ENCODE results near the gene LARGE1.
A peak's percentile ranks its signal among the peaks of the same experiment; 100 is the strongest.

The LARGE1 gene

DNA sequence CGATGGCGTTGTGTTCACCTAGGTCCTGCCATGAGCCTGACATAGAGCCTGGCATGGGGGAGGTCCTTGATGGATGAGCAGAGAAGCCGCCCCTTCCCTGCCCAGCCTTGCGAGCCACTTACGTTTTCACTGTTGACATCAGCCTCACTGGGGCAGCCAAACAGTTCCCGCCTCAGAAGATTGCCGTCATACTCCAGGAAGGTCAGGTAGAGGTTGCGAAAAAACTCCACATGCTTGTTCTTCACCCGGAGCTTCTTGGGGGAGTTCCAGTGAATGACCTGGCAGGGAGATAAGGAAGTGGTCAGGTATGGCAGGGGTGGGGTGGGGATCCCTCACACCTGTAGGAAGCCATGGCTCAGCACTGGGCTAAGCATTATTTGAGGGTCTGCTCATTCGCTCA, 582.8 kb downstream of the LARGE1 start:
- DNase-seq = no peak

DNA sequence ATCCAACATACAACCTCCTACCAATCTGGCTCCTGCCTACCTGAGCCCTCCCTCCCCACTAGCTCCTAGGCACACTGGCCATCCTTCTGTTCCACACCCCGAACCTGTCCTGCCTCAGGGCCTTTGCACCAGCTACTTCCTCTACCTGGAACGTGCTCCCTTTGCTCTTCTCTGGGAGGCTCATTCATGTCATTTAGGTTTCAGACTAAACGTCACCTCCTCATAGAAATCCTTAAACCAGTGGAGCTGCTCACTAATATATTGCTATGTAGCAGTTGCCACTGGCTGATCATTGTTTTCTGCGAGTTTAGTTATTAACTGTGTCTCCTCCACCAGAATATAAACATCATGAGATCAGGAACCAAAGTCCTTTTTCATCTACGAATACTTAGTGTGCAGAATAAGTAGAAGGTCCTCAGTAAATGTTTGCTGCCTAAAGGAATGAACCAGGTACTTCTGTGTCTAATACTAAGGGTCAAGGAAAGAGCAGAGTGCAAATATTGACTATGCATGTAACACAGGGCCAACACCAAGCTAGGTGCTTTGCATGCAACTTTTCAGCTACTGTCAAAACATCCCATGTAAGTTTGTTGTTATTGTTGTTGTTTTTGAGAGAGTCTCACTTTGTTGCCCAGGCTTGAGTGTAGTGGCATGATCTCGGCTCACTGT, 584.5 kb downstream of the LARGE1 start:
- no peak for DNase-seq

DNA sequence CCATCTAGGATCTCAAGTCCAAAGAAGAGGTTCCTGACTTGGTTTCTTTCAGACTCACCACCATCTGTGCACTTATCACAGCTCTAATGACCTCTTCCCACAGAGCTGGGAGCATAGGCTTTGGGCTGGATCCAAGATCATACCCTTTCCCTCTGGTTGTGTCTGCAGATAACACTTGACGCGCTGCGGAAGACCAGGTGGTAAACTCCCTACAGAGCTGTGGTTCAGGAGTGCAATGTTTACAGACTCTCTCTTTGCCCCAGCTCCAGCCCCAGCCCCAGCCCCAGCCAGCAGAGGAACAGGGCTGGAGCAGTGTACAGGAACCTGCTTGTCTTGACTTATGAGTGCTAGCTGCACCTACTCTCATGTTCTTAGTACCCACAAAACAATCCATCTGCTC, 587.7 kb downstream of the LARGE1 start:
- DNase-seq = no peak

DNA sequence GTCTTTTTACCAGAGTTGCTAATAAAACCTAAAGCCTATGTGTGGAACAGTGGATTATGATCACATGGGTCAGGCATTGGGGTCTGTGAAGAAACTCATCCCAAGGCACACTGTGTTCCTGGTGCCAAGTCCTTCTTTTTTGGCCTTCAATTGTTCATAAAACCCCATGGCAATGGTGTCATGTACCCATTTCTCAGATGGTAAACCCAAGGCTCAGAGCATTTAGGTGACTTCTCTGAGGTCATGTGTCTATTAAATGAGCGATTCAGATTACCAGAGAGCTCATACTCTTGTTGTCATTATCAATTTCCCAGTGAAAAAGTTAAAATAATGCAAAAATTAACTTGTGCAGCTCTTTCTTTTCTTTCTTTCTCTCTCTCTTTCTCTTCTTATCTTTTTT, 589.3 kb downstream of the LARGE1 start:
- DNase-seq = no peak

DNA sequence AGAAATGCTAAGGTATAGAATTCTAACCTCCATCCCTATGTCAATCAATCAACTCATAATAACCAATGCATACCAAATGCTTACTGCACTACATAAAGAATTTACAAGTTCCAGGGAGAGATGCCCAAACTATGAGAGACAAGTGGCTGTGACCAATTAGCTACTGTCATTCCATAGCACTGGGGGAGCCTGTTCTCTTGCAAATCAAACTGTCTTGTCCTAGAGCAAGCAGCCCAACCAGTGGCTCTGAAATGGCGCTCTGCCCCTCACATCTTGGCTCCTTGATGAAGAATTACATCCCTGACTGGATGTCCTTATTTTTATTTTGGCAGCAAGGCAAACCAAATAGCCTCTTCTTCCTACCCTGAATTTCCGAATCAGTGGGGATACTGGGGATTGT, 589.7 kb downstream of the LARGE1 start:
- no peak for DNase-seq

DNA sequence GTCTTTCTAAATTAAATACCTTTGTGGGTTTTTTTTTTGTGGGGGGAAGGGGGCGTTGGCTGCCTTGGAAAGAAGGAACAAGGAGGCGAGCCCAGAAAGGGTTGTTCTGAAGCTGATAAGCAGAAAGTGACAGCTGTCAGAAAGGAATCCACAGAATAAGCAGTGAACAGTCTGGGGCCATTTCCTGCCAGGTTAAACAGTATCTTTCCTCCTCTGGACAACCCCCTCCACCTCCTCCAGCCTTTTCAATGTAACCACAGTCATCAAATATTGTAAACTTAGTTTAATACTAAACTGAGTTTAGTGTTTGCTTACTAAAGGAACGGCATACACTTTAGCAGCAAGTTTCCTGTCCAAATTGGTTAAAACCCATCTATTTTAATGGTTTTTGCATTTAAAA, 590.9 kb downstream of the LARGE1 start:
- no peak for DNase-seq

DNA sequence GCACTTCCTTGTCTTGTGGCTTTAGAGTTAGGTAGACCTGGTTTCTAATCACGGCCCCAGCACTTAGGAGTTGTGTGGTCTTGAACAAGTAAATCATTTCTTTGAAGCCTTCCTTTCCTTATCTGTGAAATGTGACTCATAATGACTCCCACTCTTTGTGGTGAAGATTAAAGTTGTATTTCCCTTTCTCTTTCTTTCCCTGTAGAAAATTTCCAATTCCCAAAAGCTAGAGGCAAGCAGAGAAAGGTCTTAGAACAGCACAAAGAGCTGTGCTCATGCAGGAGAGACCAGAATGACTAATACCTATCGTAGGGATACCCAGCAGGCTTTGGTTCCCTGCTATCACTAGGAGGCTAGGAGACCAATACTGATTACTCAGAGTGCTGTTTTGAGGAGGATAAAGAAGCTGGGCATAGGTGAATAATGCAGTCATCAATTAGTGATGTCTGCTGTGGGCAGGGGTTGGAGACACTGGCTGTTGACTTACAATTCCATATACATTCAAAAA, 591.4 kb downstream of the LARGE1 start:
- no peak for DNase-seq

DNA sequence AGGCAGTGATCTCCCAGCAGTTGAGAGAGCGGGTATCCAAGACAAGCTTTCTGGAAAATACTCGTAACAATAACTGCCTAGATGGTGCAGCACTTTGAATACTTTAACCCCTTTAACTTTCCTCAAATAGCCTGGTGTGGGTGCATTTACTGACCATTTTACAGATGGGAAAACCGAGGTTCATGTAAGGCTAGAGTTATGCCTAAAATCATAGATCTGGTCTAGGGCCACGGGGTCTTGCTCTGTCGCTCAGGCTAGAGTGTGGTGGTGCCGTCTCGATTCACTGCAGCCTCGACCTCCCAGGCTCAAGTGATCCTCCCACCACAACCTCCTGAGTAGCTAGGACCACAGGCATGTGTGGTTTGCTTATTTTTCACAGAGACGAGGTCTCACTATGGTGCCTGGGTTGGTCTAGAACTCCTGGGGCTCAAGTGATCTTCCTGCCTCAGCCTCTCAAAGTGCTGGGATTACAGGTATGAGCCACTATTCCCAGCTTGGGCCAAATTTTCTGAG, 592.9 kb downstream of the LARGE1 start:
- no peak for DNase-seq

DNA sequence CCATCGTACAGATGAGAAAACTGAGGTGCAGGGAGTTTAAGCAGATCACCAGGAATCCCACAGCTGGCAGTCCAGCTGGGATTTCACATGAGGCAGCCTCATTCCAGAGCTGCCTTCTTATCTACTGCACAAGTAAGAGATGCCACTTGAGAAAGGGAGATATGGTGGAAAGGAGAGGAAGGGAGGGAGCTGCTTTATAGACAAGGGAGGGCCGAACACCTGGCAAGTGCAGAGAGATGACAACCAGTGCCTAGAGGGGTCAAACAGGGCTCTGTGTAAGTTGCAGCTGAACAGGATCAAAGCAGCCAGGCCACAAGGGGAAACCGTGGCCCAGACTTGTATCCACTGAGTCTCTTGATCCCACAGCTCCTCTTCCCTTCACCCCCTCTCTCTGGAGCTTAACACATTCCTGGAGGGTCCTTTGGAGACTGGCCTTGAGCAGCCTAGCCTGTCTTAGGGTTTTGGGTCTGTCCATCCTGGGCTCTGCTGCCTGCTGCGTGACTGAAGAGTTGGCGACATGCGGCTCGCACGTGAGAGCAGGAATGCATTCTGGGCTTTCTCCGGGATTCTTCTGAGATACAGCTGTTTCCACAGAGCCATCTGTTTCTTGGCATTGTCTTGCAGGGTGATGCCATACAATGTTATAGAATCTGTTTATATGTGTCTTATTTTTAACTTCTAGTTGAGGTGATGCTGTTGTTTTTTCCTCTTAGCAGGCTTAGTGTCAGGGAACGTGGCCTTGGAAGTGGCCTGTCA, 593.6 kb downstream of the LARGE1 start:
- DNase-seq = no peak

DNA sequence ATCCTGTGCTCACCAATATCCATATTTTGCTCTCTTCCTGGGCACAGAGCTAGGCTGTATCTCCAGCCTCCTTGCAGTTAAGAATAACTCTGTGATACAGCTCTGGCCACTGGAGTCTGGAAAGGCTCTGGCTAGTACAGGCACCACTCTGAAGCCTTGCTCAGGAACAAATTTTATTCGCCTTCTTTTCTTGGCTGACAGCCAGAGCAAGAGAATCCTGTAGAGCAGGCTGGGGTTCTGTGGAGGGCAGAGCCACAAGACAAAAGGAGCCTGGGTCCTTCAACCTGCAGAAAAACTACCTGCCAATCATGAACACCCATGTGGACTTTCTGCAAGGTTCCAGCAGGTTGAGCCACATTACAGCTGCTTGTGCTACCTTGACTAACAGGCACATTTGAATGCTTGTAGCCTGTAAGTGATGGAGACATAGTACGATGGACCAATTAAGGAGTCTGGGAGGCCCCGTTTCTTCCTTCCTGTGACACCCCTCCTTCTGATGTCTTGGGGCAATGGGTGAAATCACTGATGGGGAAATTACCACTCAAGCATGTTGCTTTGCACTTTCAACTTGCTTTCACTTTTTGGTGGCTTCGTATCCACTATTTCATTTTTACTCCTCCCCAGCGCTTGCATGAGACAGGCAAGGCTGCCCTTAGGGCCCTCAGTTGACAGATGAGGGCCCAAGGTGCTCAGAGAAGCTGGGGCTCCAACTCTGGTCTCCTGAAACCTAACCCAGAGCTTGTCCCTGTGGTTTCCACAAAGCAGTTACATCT, 594.9 kb downstream of the LARGE1 start:
- no peak for DNase-seq

DNA sequence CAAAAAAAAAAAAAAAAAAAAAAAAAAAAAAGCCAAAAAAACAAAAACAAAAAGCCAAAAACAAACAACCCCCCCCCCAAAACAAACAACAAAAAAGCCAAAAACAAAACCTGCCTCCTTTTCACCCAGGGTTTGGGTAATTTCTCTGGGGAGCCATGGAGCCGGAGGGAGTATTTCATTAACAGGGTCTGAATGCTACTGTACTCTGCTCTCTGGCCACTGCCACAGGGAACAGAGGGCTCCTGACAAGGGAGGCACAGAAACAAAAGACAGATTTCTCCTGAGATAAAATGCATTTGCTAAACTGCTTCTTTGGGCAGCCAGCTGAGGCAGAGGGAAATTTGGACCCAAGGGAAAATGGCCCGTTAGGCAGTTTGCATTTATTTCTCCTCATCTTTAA, 596.0 kb downstream of the LARGE1 start:
- no peak for DNase-seq

DNA sequence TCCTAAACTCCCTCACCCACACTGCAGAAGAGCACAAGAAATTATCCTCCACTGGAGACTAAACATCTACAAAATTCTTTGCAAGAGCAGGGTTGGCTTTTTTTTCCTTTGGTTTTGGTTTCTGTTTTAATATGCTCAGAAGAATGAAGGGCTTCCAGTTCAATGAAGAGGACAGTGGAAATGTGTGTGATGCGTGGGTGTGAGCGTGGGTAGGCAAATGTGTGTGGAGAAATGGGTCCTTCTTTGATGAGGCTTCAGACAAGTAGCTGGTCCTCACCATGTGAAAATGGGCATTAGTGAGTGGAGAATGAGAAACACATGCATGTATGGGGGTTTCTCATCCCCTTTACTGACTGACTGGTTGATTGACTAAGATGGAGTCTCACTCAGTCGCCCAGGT, 598.8 kb downstream of the LARGE1 start:
- DNase-seq = no peak

DNA sequence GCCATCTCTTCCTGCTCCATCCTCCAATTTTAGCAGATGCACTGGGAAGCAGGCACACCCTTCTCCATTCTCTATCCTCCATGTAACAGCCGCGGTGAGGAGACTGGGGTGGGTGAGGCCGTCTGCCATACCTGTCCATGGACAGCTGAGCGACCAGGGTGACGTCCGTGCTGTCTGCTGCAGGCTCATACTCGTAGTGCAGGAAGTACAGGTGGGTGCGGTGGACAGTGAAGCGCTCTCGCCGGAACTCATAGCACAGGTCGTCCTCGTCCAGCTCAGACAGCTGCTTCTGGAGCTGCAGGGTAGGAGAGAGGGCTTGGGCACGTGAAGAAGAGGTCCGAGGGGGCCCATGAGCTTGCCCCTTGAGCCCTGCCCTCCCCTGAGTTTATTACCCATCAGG, 604.3 kb downstream of the LARGE1 start:
- DNase-seq = no peak

DNA sequence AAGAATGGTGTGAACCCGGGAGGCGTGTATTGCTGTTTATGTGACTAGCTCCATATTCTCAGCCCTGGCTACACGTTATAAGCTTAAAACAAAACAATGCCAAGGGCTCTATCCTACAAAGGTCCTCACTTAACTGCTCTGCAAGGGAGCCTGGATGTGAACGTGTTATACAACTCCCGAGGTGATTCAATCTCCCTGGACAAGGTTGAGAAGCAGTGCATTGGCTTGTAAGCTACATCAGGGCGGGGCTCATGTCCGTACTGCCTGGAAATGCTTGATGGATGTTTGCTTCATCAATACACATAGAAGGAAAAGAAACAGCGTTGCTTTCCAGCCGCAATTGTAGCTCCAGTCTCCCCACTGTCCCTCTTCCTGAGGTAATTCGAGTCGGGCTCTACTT, 605.2 kb downstream of the LARGE1 start:
- DNase-seq = no peak

DNA sequence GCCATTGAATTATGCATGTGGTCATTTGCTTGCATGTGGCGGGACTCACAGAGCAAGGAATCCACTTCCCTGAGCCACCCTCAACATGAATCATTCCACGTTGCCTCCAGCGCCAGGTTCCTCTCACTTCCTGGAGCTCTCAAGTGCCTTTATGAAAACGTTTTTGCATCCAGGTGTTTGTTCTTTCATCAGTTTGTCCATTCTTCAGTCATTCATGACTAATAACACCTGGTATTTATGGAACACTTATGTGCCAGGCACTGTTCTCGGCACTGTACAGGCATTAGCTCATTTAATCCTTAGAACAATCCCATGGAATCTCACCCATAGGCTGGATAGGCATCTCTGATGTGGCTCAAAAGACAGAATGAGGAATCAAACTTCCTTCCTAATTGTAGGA, 606.0 kb downstream of the LARGE1 start:
- no peak for DNase-seq

DNA sequence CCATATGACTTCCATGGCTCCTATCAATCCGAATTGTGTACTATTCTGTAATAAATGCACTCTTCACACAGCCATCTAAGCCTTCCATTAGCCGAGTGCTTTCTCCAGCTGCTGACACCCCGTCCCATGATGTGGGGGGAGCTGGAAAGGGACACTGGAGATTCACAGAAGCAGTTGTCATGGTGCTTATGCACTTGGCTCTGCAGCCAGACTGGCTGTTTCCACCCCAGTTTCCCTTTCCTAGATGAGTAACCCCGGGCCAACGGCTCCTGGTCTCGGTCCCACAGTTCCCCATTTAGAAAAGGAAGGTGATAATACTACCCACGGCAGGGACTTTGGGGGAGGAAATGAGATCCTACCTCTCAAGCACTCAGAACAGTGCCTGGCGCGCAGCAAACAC, 617.2 kb downstream of the LARGE1 start:
- no peak for DNase-seq

DNA sequence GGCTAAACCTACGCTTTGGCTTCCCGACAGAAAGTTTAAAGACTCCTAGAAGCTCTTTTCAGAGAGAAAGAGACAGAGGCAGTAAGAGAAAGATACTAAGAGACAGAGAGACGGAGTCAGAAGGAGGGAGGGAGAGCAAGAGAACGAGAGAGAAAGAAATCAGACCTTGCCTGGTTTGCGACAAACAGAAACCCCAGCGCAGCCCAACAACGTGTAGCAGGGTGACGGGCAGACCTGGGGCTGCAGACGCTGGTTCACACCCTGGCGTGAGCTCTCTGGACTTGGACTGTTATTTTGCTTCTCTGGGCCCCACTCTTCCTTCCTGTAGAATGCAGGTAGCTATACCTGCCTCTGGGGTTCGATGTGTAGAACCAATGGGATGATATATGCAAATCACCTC, 617.7 kb downstream of the LARGE1 start:
- DNase-seq = no peak

DNA sequence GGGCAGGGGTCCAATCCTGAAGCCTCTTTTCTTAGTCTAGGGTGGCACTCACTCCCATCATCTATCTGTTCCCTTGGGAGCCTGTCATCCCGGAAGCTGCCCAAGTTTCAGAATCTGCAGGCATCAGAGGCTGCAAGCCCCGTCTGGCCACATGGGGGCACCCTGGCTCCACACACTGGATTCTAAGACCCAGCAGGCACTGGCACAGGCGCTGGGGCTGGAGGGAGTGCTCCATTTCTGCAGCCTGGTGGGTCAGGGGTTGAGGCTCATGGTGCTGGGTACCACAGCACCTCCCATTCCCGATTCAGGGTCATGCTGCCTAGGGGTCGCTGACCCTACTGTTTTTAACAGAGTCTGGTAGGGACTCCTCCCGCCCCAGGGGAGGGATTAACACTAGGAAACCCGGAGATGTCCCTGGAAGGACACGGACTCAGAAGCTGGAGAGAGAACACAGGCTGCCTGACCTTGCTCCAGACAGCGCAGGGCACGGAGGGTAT, 618.2 kb downstream of the LARGE1 start:
- peak; percentile 74 for DNase-seq

DNA sequence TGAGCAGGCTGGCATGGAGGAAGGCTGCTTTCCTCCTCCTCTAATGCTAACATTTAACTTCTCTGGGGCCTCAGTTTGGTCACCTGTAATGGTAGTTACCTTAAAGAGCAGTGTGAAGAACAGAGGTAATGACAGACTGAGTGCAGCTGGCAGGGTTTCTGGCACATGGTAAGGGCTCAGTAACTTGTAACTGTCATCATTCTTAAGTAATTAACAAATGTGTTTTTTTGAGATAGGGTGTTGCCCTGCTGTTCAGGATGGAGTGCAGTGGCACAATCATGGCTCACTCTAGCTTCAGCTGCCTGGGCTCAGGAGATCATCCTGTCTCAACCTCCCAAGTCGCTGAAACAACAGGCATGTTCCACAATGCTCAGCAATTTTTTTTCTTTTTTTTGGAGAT, 620.1 kb downstream of the LARGE1 start:
- no peak for DNase-seq

DNA sequence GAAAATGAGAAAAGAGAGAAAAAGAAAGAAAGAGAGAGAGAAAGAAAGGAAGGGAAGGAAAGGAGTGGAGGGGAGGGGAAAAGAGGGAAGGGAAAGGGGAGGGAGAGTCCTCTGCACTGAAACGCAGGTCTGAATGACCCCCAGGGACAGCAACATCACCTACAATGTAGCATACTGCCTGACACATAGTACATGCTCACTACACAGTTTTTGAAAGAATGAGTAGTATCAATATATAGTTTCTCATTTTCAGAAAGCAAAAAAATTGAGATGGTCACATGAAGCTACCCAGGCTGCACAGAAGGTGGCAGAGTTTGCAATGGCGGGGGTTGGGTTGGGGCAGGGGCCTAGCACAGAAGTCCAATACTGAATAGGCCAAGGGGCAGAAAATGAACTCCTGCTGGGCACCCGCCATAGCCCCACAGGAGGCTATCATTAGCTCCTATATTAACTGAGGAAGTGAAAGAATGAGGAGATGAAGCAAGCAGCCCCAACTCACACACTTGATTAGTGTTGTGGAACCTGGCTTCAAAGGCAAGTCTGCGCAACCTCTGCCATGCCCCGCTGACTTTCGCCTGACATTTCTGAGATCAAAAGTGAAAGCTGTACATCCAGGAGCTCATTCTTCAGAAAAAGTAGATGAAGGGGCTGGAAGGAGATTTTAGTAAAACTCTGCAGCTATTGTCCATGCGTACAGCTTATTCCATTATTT, 620.9 kb downstream of the LARGE1 start:
- no peak for DNase-seq

DNA sequence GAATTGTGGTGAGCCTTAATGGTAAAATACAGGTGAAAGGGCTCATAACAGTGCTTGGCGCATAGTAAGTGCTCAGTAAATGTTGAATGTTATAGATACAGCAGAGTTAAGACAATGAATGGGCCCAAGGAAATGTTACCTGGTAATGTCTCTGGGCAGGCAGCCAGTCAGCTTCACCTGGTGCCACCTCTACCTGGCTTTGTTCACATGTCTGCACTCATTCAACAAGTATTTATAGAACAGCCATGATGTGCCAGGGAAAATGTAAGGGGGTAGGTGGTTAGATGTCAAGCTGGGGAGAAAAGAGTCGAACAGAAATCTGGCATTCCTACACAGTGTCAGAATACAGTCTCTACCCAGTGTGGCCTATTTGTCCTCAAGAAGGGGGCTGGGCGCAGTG, 623.3 kb downstream of the LARGE1 start:
- DNase-seq = no peak

DNA sequence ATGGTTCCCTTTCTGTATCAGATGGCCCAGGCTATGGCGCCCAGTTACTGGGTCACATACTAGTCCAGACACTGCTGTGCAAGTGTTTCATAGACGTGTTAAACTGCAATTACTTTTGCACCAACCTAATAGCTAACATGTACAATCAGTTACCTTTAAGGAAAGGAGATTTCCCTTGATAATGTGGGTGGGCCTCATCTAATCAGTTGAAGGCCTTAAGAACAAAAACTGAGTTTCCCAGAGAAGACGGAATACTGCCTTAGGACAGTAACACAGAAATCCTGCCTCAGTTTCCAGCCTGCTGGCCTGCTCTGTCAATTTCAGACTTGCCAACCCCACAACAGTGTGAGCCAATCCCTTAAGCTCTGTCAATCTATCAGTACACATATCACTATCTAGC, 632.2 kb downstream of the LARGE1 start:
- DNase-seq = no peak

DNA sequence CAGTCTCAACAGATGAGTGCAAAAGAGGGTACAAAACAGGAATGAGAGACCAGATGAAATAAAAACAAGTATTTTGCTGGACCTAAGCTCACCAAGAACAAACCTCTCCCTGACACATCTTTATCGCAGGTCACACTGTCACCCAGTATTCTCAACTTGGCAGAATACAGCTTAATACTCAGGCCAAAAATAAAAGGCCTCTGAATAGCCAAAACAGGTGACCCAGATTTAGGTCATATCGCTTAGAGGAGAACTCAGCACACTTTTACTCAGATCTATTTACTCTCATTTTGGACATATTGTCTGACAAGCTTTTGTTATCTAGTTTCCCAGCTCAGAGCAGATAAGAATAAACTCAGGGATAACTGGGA, 645.2 kb downstream of the LARGE1 start:
- DNase-seq = no peak
